Osteoblast (primary cell): Measurements from ENCODE around the gene EPHX1. TPM values are rescaled to one million over a fixed set of nuclear protein-coding genes. Genes with fewer than 3 reads are reported as not detected.
"Not testable (repeated sequence)": the region's sequence is repeated elsewhere in the genome, so short reads cannot be mapped to it uniquely, and the experiment has no call there.

Experiments
- DNase-seq: peaks from one replicate; pipeline ENCODE4 v3.0.0; 2011; ENCODE audit warnings: low spot score, mixed read lengths; ENCODE audit not compliant: insufficient read length; ENCODE audit errors: missing footprints
- H2AFZ ChIP-seq: 2 replicates; pipeline ENCODE4 v1.6.0; 2011; ENCODE audit warnings: mild to moderate bottlenecking, low read length
- H3K27ac ChIP-seq: 2 replicates; pipeline ENCODE4 v1.5.1; 2011; ENCODE audit warnings: mild to moderate bottlenecking, low read depth, low read length, moderate library complexity
- H3K27me3 ChIP-seq: 2 replicates; pipeline ENCODE4 v1.6.0; 2012; ENCODE audit warnings: mild to moderate bottlenecking, control low read depth, inconsistent platforms, low read length, moderate library complexity; ENCODE audit not compliant: insufficient read depth
- H3K36me3 ChIP-seq: 2 replicates; pipeline ENCODE4 v1.5.1; 2011; ENCODE audit warnings: mild to moderate bottlenecking, low read length, control low read depth, moderate library complexity; ENCODE audit not compliant: insufficient read depth
- H3K4me1 ChIP-seq: 2 replicates; pipeline ENCODE4 v1.5.1; 2011; ENCODE audit warnings: mild to moderate bottlenecking, low read length, control low read depth, moderate library complexity; ENCODE audit not compliant: insufficient read depth
- H3K4me2 ChIP-seq: 2 replicates; pipeline ENCODE4 v1.6.0; 2011; ENCODE audit warnings: mild to moderate bottlenecking, low read length; ENCODE audit not compliant: insufficient read depth
- H3K4me3 ChIP-seq: fragments of 200-600 bp; sonication (generic); 3 replicates; pipeline ENCODE4 v1.5.1; 2012; ENCODE audit warnings: mild to moderate bottlenecking, low read length, inconsistent platforms; ENCODE audit not compliant: insufficient read depth
- H3K79me2 ChIP-seq: 2 replicates; pipeline ENCODE4 v1.6.0; 2012; ENCODE audit warnings: mild to moderate bottlenecking, low read length, control low read depth, inconsistent platforms; ENCODE audit not compliant: insufficient read depth
- H3K9me3 ChIP-seq: 2 replicates; pipeline ENCODE4 v1.5.1; 2011; ENCODE audit warnings: low read depth, low read length, control low read depth
- H4K20me1 ChIP-seq: 2 replicates; pipeline ENCODE4 v1.6.0; 2012; ENCODE audit warnings: mild to moderate bottlenecking, low read length, control low read depth; ENCODE audit not compliant: insufficient read depth
- CTCF ChIP-seq: IDR thresholded peaks from 2 replicates; pipeline ENCODE4 v1.5.1; 2011; ENCODE audit warnings: mild to moderate bottlenecking, low read depth, low read length, moderate library complexity; ENCODE audit errors: extremely low read depth
- total RNA-seq: library from RNA; depleted of rRNA; stranded (reverse); fragments of >200 nt; gene quantifications from 2 replicates; pipeline ENCODE4 v1.2.3, GENCODE V29; 2012

EPHX1 gene
- total RNA-seq, 1 donor: 67.0 TPM

DNA sequence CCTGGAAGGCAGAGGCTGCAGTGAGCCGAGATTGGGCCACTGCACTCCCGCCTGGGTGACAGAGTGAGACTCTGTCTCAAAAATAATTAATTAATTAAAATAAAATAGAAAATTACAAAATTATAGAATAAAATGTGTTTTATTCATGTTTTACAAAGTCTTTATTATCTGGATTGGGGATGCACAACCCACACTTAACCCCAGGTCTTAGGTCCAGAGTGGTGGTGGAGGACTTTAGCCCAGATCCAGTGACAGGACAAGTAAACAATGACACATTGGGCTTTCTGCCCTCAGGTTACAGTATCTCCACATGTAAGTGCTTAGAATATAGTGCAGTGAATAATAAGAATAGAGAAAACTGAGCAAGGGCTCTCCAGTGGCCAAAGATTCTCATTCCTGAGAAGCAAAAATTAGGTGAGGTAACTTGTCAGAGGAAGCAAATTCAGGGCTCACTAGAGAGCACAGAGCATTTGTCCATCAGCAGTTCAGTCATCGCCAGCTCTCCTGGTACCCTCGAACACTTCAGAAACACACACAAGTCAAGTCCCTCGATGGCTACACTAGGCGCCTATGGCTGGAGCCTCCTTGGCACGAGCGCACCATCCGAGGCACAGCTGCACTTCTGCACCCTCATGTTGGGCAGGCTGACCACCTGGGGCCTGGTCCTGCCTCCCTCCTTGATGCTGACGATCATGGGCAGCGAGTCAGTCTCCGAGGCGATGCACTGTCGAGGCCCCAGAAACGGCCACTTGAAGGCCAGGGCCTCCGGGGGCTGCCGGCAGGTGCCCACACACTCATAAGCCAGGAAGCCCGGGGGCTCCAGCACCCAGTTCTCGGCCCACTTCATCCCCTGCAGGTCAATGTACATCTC is 76.5 kb downstream of the EPHX1 start:
- Histone ChIP-seq H2AFZ (no peak overlapping the region), H3K4me1 (peaks cover 11% of the 10 kb centered on the region), H4K20me1 (no peaks in the 10 kb centered on the region), H3K9me3 (no peaks in the 10 kb centered on the region), H3K79me2 (peaks cover 10% of the 10 kb centered on the region), H3K27me3 (no peaks in the 10 kb centered on the region), H3K36me3 (no peaks in the 10 kb centered on the region), H3K4me3 (no peak overlapping the region), H3K27ac (no peak overlapping the region), H3K4me2 (no peak overlapping the region)
- TF ChIP-seq CTCF: no peak
- DNase-seq: peak; percentile 80

DNA sequence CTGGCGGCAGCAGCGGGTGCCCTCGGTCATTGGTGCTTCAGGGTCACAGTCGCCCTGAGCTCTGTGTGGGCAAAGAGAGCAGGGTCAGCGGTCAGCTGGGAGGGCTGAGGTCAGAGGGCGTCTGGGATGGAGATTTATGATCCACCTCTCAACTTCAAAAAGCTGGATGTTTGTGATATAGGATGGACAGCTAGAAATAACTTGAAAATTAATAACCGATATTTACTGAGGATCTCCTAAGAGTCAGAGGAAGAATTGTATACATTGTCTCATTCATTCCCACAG is 77.0 kb downstream of the EPHX1 start:
- H3K27me3 ChIP-seq: no peaks in the 10 kb centered on the region
- DNase-seq: peak; percentile 29

GRCh38 chr1:225887554-225888288 is 77.8 kb downstream of the EPHX1 start:
- not testable (repeated sequence) for DNase-seq, H3K27me3 ChIP-seq

More for the DNA sequence above, 77.0 kb downstream of the EPHX1 start:
- no peak overlapping the region for H3K4me2 ChIP-seq
- H3K4me3 ChIP-seq: no peak overlapping the region
- H3K36me3 ChIP-seq: no peaks in the 10 kb centered on the region
- H3K4me1 ChIP-seq: peaks cover 9% of the 10 kb centered on the region
- no peak for TF ChIP-seq CTCF
- no peak overlapping the region for H3K27ac ChIP-seq
- no peaks in the 10 kb centered on the region for H4K20me1 ChIP-seq
- H2AFZ ChIP-seq: no peak overlapping the region
- no peaks in the 10 kb centered on the region for H3K9me3 ChIP-seq
- peaks cover 4% of the 10 kb centered on the region for H3K79me2 ChIP-seq

GRCh38 chr1:225888289-225888897 is 78.5 kb downstream of the EPHX1 start:
- Histone ChIP-seq H2AFZ (no peak overlapping the region), H3K4me3 (no peak overlapping the region), H3K4me2 (no peak overlapping the region), H3K9me3 (no peaks in the 10 kb centered on the region), H3K4me1 (peaks cover 5% of the 10 kb centered on the region), H3K27ac (no peak overlapping the region), H3K27me3 (no peaks in the 10 kb centered on the region), H4K20me1 (no peaks in the 10 kb centered on the region), H3K36me3 (no peaks in the 10 kb centered on the region), H3K79me2 (no peaks in the 10 kb centered on the region)
- peak; percentile 74 for DNase-seq
- TF ChIP-seq CTCF: no peak

More at GRCh38 chr1:225887554-225888288, 77.8 kb downstream of the EPHX1 start:
- H3K36me3 ChIP-seq, H2AFZ ChIP-seq, H3K4me3 ChIP-seq, H3K4me2 ChIP-seq, H3K27ac ChIP-seq, H3K4me1 ChIP-seq, H3K79me2 ChIP-seq, H4K20me1 ChIP-seq, H3K9me3 ChIP-seq: not testable (repeated sequence)
